NCI-H2196 (cell line): ENCODE data around the gene GGT5.
A peak's percentile ranks its signal among the peaks of the same experiment; 100 is the strongest.
"Not testable (repeated sequence)": the region's sequence is repeated elsewhere in the genome, so short reads cannot be mapped to it uniquely, and the experiment has no call there.

Experiments used
- DNase-seq: peaks from one replicate; lab custom pipeline; 2025; ENCODE audit not compliant: unreplicated experiment; lab: John Stamatoyannopoulos, UW

GGT5 gene

DNA sequence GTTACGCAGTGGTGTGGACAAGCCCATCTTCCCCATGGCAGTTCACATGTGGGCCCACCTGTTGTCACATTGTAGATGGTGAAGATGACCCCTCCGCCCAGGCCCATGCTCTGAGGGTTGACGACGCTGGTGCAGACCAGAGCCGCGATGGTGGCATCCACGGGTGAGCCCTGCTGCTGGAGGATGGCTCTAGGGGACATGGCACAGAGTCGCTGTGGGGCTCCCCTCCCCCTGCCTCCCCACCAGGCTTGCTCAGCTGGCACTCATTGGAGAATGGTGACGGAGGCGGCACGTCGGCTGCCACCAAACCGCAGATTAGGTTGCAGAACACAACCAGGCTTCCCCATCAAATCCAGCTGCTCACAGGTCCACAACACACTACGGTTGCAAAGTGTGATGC lies 11.1 kb downstream of the GGT5 start:
- no peak for DNase-seq

GRCh38 chr22:24233235-24233634 lies 11.6 kb downstream of the GGT5 start:
- no peak for DNase-seq

DNA sequence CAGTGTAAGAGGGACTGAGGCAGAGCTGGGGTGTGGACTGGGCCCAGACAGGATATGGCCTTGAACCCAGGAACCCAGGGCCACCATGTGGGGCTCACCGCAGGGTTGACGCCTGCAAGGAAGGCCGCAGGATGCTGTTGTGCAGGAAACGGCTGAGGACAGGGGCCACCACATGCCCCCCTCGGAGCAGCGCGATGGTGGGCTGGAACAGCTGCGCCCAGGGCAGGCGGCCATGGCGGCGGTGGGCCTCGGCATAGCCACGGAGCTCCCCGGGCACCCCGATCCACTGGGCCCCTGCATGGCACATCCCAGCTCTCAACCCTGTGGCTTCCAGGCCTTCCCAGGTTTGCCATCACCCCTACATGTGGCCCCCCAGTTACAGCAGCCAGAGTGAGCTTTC lies 12.2 kb downstream of the GGT5 start:
- DNase-seq: no peak

- no peak for DNase-seq
These were observed 12.8 kb downstream of the GGT5 start for GRCh38 chr22:24232124-24232523.

- no peak for DNase-seq
These were observed 13.2 kb downstream of the GGT5 start for GRCh38 chr22:24231706-24232105.

- no peak for DNase-seq
These were observed 13.8 kb downstream of the GGT5 start for GRCh38 chr22:24230911-24231656.

DNA sequence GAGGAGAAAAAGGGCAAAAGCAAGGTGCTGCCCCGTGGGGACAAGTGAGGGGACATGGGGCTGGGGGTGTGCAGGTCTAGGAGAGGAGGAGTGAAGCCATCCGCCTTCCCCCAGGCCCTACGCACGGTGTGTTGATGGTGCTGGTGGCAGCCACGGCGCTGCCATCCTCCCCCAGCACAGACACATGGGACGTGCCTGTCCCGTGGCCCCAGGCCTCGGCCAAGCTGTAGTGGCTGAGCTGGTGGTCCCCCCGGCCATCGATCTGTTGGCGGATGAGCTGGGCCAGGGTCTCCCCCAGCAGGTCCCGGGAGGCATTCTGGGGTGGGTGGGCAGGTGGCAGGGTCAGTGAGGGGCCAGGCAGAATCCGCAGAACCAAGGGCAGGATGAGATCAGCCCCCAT lies 18.9 kb downstream of the GGT5 start:
- no peak for DNase-seq

GRCh38 chr22:24225044-24225601 lies 19.8 kb downstream of the GGT5 start:
- DNase-seq: no peak

GRCh38 chr22:24224468-24224867 lies 20.4 kb downstream of the GGT5 start:
- no peak for DNase-seq

- no peak for DNase-seq
These were observed 25.1 kb downstream of the GGT5 start for GRCh38 chr22:24219750-24220149.

DNA sequence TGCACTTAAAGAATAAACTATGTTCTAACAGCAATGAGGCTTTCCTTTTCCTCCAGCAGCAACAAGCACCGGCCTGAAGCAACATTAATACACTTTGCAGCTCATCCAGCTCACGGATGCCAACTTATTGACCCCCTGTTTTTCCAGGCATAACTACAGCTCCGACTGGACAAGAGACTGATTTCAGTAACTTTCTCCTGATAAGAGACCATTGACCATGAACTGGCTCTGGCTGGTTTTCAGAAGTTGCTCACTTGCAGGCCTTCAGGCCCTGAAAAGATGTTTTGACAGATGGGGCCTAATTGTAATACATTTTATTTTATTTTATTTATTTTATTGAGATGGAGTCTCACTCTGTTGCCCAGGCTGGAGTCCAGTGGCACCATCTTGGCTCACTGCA lies 27.5 kb downstream of the GGT5 start:
- DNase-seq: no peak

- DNase-seq: no peak
These were observed 28.2 kb downstream of the GGT5 start for GRCh38 chr22:24216541-24217209.

- no peak for DNase-seq
These were observed 30.2 kb downstream of the GGT5 start for GRCh38 chr22:24214467-24215285.

DNA sequence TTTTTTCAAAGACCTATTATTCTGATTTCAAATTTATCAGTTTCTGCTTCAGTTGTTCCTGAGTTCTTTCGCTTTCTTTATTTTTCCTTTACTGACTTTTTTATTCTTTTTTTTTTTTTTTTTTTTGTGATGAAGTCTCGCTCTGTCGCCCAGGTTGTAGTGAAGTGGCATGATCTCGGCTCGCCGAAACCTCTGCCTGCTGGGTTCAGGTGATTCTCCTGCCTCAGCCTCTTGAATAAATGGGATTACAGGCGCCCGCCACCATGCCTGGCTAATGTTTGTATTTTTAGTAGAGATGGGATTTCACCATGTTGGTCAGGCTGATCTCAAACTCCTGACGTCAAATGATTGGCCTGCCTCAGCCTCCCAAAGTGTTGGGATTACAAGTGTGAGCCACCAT lies 31.8 kb downstream of the GGT5 start:
- DNase-seq: not testable (repeated sequence)

GRCh38 chr22:24211716-24212115 lies 33.2 kb downstream of the GGT5 start:
- DNase-seq: not testable (repeated sequence)

DNA sequence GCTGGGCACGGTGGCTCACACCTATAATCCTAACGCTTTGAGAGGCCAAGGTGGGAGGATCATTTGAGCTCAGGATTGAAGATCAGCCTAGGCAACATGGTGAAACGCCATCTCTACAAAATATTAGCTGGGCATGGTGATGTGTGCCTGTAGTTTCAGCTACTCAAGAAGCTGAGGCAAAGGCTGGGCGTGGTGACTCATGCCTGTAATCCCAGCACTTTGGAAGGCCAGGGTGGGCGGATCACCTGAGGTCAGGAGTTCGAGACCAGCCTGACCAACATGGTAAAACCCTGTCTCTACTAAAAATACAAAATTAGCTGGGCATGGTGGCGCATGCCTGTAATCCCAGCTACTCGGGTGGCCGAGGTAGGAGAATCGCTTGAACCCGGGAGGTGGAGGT lies 34.5 kb downstream of the GGT5 start:
- not testable (repeated sequence) for DNase-seq

DNA sequence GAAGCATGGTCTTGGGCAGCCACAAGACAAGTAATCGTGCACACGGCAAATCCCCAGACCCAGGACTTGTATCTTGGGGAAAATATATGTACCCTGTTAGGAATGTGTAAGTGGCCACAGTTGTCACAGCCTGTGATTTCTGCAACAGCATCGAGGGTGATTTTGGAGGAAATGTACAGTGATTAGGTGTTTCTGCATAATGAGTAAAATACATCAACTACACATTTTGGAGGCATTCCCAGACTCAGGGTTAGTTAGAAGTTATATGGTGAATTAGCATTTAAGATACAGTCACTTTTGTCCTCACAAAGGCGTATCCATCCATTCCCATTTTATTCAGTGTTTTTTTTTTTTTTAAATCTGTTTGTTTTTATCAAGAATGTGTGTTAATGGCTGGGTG lies 35.2 kb downstream of the GGT5 start:
- DNase-seq: no peak

GRCh38 chr22:24209016-24209415 lies 35.9 kb downstream of the GGT5 start:
- no peak for DNase-seq

GRCh38 chr22:24208012-24208749 lies 36.7 kb downstream of the GGT5 start:
- DNase-seq: peak; percentile 3

GRCh38 chr22:24207264-24208011 lies 37.4 kb downstream of the GGT5 start:
- DNase-seq: no peak
